Neuron (in vitro differentiated cells): Measurements from ENCODE around the gene NCDN.

Source experiments
- H2AFZ ChIP-seq: one replicate; pipeline ENCODE4 v1.6.1; 2013; ENCODE audit warnings: low read depth, mild to moderate bottlenecking, inconsistent platforms, low read length, moderate library complexity
- H3K27me3 ChIP-seq: one replicate; pipeline ENCODE4 v1.6.1; 2013; ENCODE audit warnings: low read length; ENCODE audit not compliant: insufficient read depth
- H3K36me3 ChIP-seq: one replicate; pipeline ENCODE4 v1.6.1; 2013; ENCODE audit warnings: low read length; ENCODE audit not compliant: insufficient read depth
- H3K4me1 ChIP-seq: one replicate; pipeline ENCODE4 v1.6.1; 2013; ENCODE audit warnings: low read length; ENCODE audit not compliant: insufficient read depth
- H3K4me3 ChIP-seq: 2 replicates; pipeline ENCODE4 v1.5.1; 2013; ENCODE audit warnings: mild to moderate bottlenecking, low read length, moderate library complexity
- H3K9me3 ChIP-seq: one replicate; pipeline ENCODE4 v1.6.1; 2013; ENCODE audit warnings: low read length

Gene NCDN

GRCh38 chr1:35557118-35557610 is 435 bp upstream of the NCDN start, which contains the start of gene KIAA0319L:
Gene KIAA0319L (minus strand): TSS chr1:35557403. CDS start chr1:35554491, 2,912 bp downstream.
- Histone ChIP-seq H2AFZ (peak within 1 kb of the TSS; percentile 81), H3K36me3 (peaks cover 27% of the 10 kb centered on the region), H3K4me1 (peaks cover 42% of the 10 kb centered on the region), H3K9me3 (no peaks in the 10 kb centered on the region), H3K4me3 (peak within 1 kb of the TSS; percentile 69), H3K27me3 (no peaks in the 10 kb centered on the region)

GRCh38 chr1:35558374-35559316 is 1.0 kb downstream of the NCDN start:
- Histone ChIP-seq H3K9me3 (no peaks in the 10 kb centered on the region), H3K27me3 (no peaks in the 10 kb centered on the region), H3K4me3 (peak overlapping the region; percentile 69), H3K4me1 (peaks cover 42% of the 10 kb centered on the region), H2AFZ (no peak overlapping the region), H3K36me3 (peaks cover 22% of the 10 kb centered on the region)

GRCh38 chr1:35559317-35559944 is 1.8 kb downstream of the NCDN start:
- Histone ChIP-seq H2AFZ (no peak overlapping the region), H3K9me3 (no peaks in the 10 kb centered on the region), H3K27me3 (no peaks in the 10 kb centered on the region), H3K36me3 (peaks cover 25% of the 10 kb centered on the region), H3K4me1 (peaks cover 40% of the 10 kb centered on the region), H3K4me3 (no peak overlapping the region)

- Histone ChIP-seq H3K27me3 (no peaks in the 10 kb centered on the region), H3K9me3 (no peaks in the 10 kb centered on the region), H2AFZ (no peak overlapping the region), H3K36me3 (peaks cover 28% of the 10 kb centered on the region), H3K4me1 (peaks cover 29% of the 10 kb centered on the region), H3K4me3 (no peak overlapping the region)
Observed at GRCh38 chr1:35560256-35561225, 2.9 kb downstream of the NCDN start.

GRCh38 chr1:35561297-35561971 is 3.8 kb downstream of the NCDN start:
- Histone ChIP-seq H3K9me3 (no peaks in the 10 kb centered on the region), H3K36me3 (peaks cover 28% of the 10 kb centered on the region), H3K27me3 (no peaks in the 10 kb centered on the region), H3K4me1 (peaks cover 20% of the 10 kb centered on the region), H3K4me3 (no peak overlapping the region), H2AFZ (no peak overlapping the region)

DNA sequence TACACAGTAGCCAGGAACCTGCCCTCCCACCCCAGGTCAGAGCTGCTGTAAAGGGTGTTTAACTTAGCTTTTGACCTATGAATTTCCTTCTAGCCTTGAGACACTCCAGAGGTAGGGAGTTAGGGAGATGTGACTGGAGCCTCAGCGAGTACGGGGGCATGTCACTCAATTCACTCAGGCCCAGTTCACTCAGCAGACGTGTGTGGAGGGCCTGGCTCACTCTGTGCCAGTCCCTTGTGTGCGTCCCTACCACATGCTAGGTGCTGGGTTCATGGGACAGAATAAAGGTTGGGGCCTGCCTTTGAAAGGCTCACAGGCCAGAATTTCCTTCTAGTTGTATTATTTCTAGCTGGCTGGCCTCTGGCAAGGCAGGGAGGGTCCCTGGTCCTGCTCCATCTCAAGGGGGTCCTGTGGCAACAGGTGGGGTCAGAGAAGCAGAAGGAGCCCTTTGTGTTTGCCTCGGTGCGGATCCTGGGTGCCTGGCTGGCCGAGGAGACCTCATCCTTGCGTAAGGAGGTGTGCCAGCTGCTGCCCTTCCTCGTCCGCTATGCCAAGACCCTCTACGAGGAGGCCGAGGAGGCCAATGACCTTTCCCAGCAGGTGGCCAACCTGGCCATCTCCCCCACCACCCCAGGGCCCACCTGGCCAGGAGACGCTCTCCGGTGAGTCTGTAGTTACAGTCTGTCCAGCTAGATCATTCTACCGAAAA is 4.5 kb downstream of the NCDN start:
- Histone ChIP-seq H3K4me1 (peaks cover 17% of the 10 kb centered on the region), H3K4me3 (no peak overlapping the region), H2AFZ (no peak overlapping the region), H3K27me3 (no peaks in the 10 kb centered on the region), H3K36me3 (peaks cover 28% of the 10 kb centered on the region), H3K9me3 (no peaks in the 10 kb centered on the region)

DNA sequence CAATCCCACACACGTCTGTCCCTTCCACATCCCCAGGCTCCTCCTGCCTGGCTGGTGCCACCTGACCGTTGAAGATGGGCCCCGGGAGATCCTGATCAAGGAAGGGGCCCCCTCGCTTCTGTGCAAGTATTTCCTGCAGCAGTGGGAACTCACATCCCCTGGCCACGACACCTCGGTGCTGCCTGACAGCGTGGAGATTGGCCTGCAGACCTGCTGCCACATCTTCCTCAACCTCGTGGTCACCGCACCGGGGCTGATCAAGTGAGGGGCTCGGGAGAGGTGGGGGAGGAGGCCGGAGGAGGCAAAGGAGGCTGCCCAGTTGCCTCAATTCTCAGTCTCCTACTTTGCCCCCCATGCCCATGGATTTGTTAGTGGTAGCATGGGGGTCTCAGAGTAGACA is 5.6 kb downstream of the NCDN start:
- Histone ChIP-seq H3K9me3 (no peaks in the 10 kb centered on the region), H3K4me1 (peaks cover 17% of the 10 kb centered on the region), H3K27me3 (no peaks in the 10 kb centered on the region), H2AFZ (no peak overlapping the region), H3K4me3 (no peak overlapping the region), H3K36me3 (peaks cover 28% of the 10 kb centered on the region)

GRCh38 chr1:35564037-35564883 is 6.7 kb downstream of the NCDN start:
- H3K27me3 ChIP-seq, result no peaks in the 10 kb centered on the region
- no peaks in the 10 kb centered on the region for H3K9me3 ChIP-seq
- H3K4me1 ChIP-seq, result peaks cover 7% of the 10 kb centered on the region
- H3K36me3 ChIP-seq, result peaks cover 28% of the 10 kb centered on the region
- H2AFZ ChIP-seq, result no peak overlapping the region
- H3K4me3 ChIP-seq, result no peak overlapping the region

- no peak overlapping the region for H3K4me3 ChIP-seq
- H3K9me3 ChIP-seq, result no peaks in the 10 kb centered on the region
- no peaks in the 10 kb centered on the region for H3K27me3 ChIP-seq
- peaks cover 3% of the 10 kb centered on the region for H3K4me1 ChIP-seq
- H3K36me3 ChIP-seq, result peaks cover 28% of the 10 kb centered on the region
- H2AFZ ChIP-seq, result no peak overlapping the region
Observed at GRCh38 chr1:35564884-35565741, 7.5 kb downstream of the NCDN start.

DNA sequence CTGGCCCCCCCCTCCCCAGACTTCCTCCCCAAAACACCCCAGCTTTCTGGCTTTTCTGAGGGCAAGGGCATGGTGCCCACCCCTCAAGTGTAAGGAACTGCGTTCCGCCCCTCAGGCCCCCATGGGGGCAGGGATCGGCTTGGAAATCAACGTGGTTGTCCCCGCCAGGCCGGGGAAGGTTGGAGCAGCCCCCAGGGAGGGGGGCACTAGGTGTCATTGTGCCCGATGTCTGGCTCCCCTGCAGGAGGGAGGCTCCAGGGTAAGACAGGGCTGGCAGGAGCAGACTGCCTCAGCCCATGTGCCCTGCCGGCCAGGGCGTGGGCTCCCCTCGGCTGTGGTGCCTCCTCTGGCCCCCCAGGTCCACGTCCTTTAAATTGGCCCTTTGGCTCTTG is 8.1 kb downstream of the NCDN start:
- no peaks in the 10 kb centered on the region for H3K9me3 ChIP-seq
- peaks cover 3% of the 10 kb centered on the region for H3K4me1 ChIP-seq
- H2AFZ ChIP-seq, result no peak overlapping the region
- peaks cover 27% of the 10 kb centered on the region for H3K36me3 ChIP-seq
- no peak overlapping the region for H3K4me3 ChIP-seq
- no peaks in the 10 kb centered on the region for H3K27me3 ChIP-seq
